GM23338 (cell line): ENCODE data around the gene IRAK1BP1. TPM values are rescaled to one million over a fixed set of nuclear protein-coding genes. Genes with fewer than 3 reads are reported as not detected.

ENCODE experiments used
- ATAC-seq: fragments of 200-7000 bp; cut with Tn5 transposase; 3 replicates; pipeline ENCODE4 v1.9.1; 2020
- DNase-seq: peaks from one replicate; pipeline ENCODE4 v3.0.0-alpha.2; 2015; ENCODE audit warnings: low spot score
- H2AFZ ChIP-seq: fragments of 200-600 bp; sonication (generic); 2 replicates; pipeline ENCODE4 v1.8.0; 2016; ENCODE audit warnings: antibody characterized with exemption, mild to moderate bottlenecking, moderate library complexity
- H3F3A ChIP-seq: fragments of 200-600 bp; sonication (generic); replicated peaks from 2 replicates; pipeline ENCODE4 v1.8.0; 2017; ENCODE audit warnings: antibody characterized with exemption, mixed run types, low read depth
- H3K27ac ChIP-seq: fragments of 200-600 bp; sonication (generic); 2 replicates; pipeline ENCODE4 v1.6.1; 2016; ENCODE audit warnings: low read depth
- H3K27me3 ChIP-seq: fragments of 200-600 bp; sonication (generic); 2 replicates; pipeline ENCODE4 v1.8.0; 2016; ENCODE audit warnings: mild to moderate bottlenecking, mixed run types, moderate library complexity; ENCODE audit not compliant: insufficient read depth
- H3K36me3 ChIP-seq: fragments of 200-600 bp; sonication (generic); 2 replicates; pipeline ENCODE4 v1.8.0; 2016; ENCODE audit warnings: mild to moderate bottlenecking; ENCODE audit not compliant: insufficient read depth
- H3K4me1 ChIP-seq: fragments of 200-600 bp; sonication (generic); 2 replicates; pipeline ENCODE4 v1.8.0; 2016; ENCODE audit warnings: mild to moderate bottlenecking, moderate library complexity; ENCODE audit not compliant: insufficient read depth
- H3K4me2 ChIP-seq: fragments of 200-600 bp; sonication (generic); 2 replicates; pipeline ENCODE4 v1.7.1; 2017; ENCODE audit warnings: mixed run types
- H3K4me3 ChIP-seq: fragments of 200-600 bp; sonication (generic); 2 replicates; pipeline ENCODE4 v1.6.1; 2016; ENCODE audit warnings: mixed run types
- H3K79me2 ChIP-seq: fragments of 200-600 bp; sonication (generic); replicated peaks from 2 replicates; pipeline ENCODE4 v1.8.0; 2017; ENCODE audit warnings: mild to moderate bottlenecking; ENCODE audit not compliant: insufficient read depth
- H3K9me2 ChIP-seq: fragments of 200-600 bp; sonication (generic); 2 replicates; pipeline ENCODE4 v1.8.0; 2017; ENCODE audit not compliant: insufficient read depth
- H4K20me1 ChIP-seq: fragments of 200-600 bp; sonication (generic); replicated peaks from 2 replicates; pipeline ENCODE4 v1.8.0; 2017; ENCODE audit warnings: mild to moderate bottlenecking; ENCODE audit not compliant: insufficient read depth
- H3K27ac Mint-ChIP-seq: 2 replicates; pipeline ENCODE4 v1.8.0; 2020; ENCODE audit warnings: inconsistent platforms, mild to moderate bottlenecking, moderate library complexity, mixed read lengths
- H3K27me3 Mint-ChIP-seq: 3 replicates; pipeline ENCODE4 v1.8.0; 2022; ENCODE audit warnings: low read depth, mild to moderate bottlenecking, moderate library complexity, mixed read lengths, inconsistent platforms; ENCODE audit not compliant: insufficient read depth, poor library complexity
- H3K36me3 Mint-ChIP-seq: 3 replicates; pipeline ENCODE4 v1.8.0; 2021; ENCODE audit warnings: low read depth, mild to moderate bottlenecking, inconsistent platforms, moderate library complexity, mixed read lengths
- H3K4me1 Mint-ChIP-seq: 3 replicates; pipeline ENCODE4 v1.8.0; 2020; ENCODE audit warnings: mild to moderate bottlenecking, inconsistent platforms, mixed read lengths
- H3K4me3 Mint-ChIP-seq: 3 replicates; pipeline ENCODE4 v1.8.0; 2021; ENCODE audit warnings: moderate library complexity, mild to moderate bottlenecking, inconsistent platforms, mixed read lengths
- H3K9me3 Mint-ChIP-seq: 3 replicates; pipeline ENCODE4 v1.8.0; 2020; ENCODE audit warnings: moderate library complexity, mild to moderate bottlenecking, inconsistent platforms, mixed read lengths
- CREB1 ChIP-seq: fragments of 250-450 bp; sonication (Bioruptor Pico); IDR thresholded peaks from 2 replicates; pipeline ENCODE4 v1.5.0; 2020; ENCODE audit warnings: low read depth, mild to moderate bottlenecking, moderate library complexity
- EZH2 ChIP-seq: fragments of 200-600 bp; sonication (generic); IDR thresholded peaks from one replicate; pipeline ENCODE4 v1.8.0; 2017; ENCODE audit warnings: antibody characterized with exemption, mild to moderate bottlenecking, low read depth; ENCODE audit not compliant: unreplicated experiment
- EZH2phosphoT487 ChIP-seq: fragments of 200-600 bp; sonication (generic); IDR thresholded peaks from one replicate; pipeline ENCODE4 v1.8.1; 2018; ENCODE audit warnings: antibody characterized with exemption; ENCODE audit not compliant: unreplicated experiment
- JUNB ChIP-seq: IDR thresholded peaks from one replicate; pipeline ENCODE4 v1.6.1; 2016; ENCODE audit warnings: antibody characterized with exemption; ENCODE audit not compliant: unreplicated experiment
- NANOG ChIP-seq: IDR thresholded peaks from 2 replicates; pipeline ENCODE4 v1.6.1; 2016; ENCODE audit warnings: antibody characterized with exemption, borderline replicate concordance
- ZNF114 ChIP-seq: fragments of 250-450 bp; sonication (Bioruptor Pico); IDR thresholded peaks from 2 replicates; pipeline ENCODE4 v1.5.0; 2020; ENCODE audit warnings: mild to moderate bottlenecking, moderate library complexity
- ZNF331 ChIP-seq: fragments of 250-450 bp; sonication (Bioruptor Pico); IDR thresholded peaks from 2 replicates; pipeline ENCODE4 v1.5.0; 2020; ENCODE audit warnings: low read depth, mild to moderate bottlenecking, moderate library complexity
- ZNF462 ChIP-seq: fragments of 250-450 bp; sonication (Bioruptor Pico); IDR thresholded peaks from 2 replicates; pipeline ENCODE4 v1.5.0; 2020; ENCODE audit warnings: mild to moderate bottlenecking, moderate library complexity
- polyA plus RNA-seq: library from polyadenylated mRNA; unstranded; fragments of >200 nt; fragmentation: Nextera tagmentation; extraction: Ambion mirVana; gene quantifications from 2 replicates; pipeline ENCODE4 v1.2.1, GENCODE V29; 2016
- total RNA-seq: library from RNA; depleted of rRNA; stranded (reverse); fragments of >200 nt; shearing (Covaris generic); gene quantifications from 2 replicates; pipeline ENCODE4 v1.2.3, GENCODE V29; 2014

Gene IRAK1BP1
- total and polyA plus RNA-seq, 2 experiments from 2014 or later, result 12.8 to 13.5 TPM

DNA sequence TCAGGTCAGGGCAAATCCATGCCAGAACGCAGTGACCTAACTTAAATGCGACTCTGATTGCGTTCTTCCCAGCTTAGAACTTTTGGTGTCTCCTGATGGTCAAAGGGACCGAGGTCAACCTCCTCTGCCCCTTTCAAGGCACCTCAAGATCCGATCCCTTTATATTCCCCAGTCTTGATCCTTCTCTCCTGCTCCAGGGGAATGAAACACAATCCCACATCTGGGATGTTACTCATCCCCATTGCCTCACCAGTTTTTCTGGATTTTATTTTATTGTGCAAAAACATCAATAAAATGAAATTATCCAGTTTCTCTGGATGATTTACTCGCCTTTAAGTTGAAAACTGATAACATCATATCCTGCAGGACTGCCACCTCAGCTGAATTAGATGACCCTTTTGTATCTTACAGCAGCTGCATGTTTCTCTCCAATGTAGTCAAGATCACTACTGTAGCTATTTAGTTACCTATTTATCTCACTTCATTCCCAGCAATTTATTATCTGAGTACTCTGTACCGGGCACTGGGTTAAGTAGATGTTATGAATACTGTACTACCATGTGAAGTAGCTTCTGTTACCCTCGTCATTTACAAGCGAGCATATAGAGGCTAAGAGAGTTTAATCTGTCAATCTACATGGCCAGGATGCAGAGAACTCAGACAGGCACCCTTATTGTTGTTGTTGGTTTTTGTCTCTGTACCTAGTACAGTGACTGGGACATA lies 44.0 kb downstream of the IRAK1BP1 start:
- H3F3A ChIP-seq, result 0 out of 2 replicates have a peak, but pooled peaks cover 4% of the 10 kb centered on the region
- H3K4me1 ChIP-seq, result peaks cover 4% of the 10 kb centered on the region; the same call in 1 of the 2 replicates
- peaks cover 18% of the 10 kb centered on the region for H3K27me3 ChIP-seq
- no peak overlapping the region for H3K27ac ChIP-seq
- Mint-ChIP-seq H3K4me1 (peaks cover 12% of the 10 kb centered on the region), H3K27ac (no peak overlapping the region), H3K27me3 (peaks cover 4% of the 10 kb centered on the region), H3K9me3 (peaks cover under 1% of the 10 kb centered on the region; the same call in 1 of the 3 replicates), H3K4me3 (peak overlapping the region; percentile 72), H3K36me3 (no peaks in the 10 kb centered on the region)
- H3K4me3 ChIP-seq, result peak overlapping the region; percentile 68
- no peak for DNase-seq
- peak overlapping the region; percentile 95 for H2AFZ ChIP-seq
- H3K36me3 ChIP-seq, result no peaks in the 10 kb centered on the region
- peaks cover 5% of the 10 kb centered on the region; the same call in 1 of the 2 replicates for H3K9me2 ChIP-seq
- TF ChIP-seq ZNF331 (CRISPR knock-in tag), result no peak
- TF ChIP-seq NANOG, result no peak
- TF ChIP-seq ZNF114 (CRISPR knock-in tag), result no peak
- TF ChIP-seq ZNF462 (CRISPR knock-in tag), result no peak
- no peak for TF ChIP-seq CREB1 (CRISPR knock-in tag)
- TF ChIP-seq EZH2phosphoT487, result no peak
- no peak for TF ChIP-seq EZH2
- TF ChIP-seq JUNB, result no peak
- H3K4me2 ChIP-seq, result peak overlapping the region; percentile 75
- no peaks in the 10 kb centered on the region for H3K79me2 ChIP-seq
- no peaks in the 10 kb centered on the region for H4K20me1 ChIP-seq
- ATAC-seq, result peak; percentile 13; the same call in 2 of the 3 replicates
